GM12878 (cell line): ENCODE data around the gene IGLL5.

Source experiments
- CBX5 ChIP-seq: sonication (generic); IDR thresholded peaks from 2 replicates; pipeline ENCODE4 v1.6.1; 2016; ENCODE audit warnings: low read depth, moderate library complexity, mild to moderate bottlenecking, inconsistent platforms
- CHD4 ChIP-seq: fragments of 200-600 bp; sonication (generic); IDR thresholded peaks from 2 replicates; pipeline ENCODE4 v1.6.1; 2016; ENCODE audit warnings: mild to moderate bottlenecking
- JUNB ChIP-seq: IDR thresholded peaks from 2 replicates; pipeline ENCODE4 v1.6.1; 2016; ENCODE audit warnings: antibody characterized with exemption, mild to moderate bottlenecking
- SRF ChIP-seq, 2 experiments: IDR thresholded peaks; 2 replicates each; pipeline ENCODE4 v1.6.1; 2011; ENCODE audit warnings: low read depth in 2 of 2, low read length in 2 of 2, mild to moderate bottlenecking in 1 of 2, moderate library complexity in 1 of 2
- YY1 ChIP-seq: IDR thresholded peaks from 2 replicates; pipeline ENCODE4 v1.6.1; 2011; ENCODE audit warnings: low read depth, mild to moderate bottlenecking, low read length

- TF ChIP-seq CHD4 (no peak), SRF (IDR thresholded peaks at IDR 0.05; ENCODE audit: low read depth in 2 of 2, low read length in 2 of 2) (no peak), CBX5 (no peak), JUNB (no peak), YY1 (no peak)
These were observed 30.6 kb upstream of the IGLL5 start for GRCh38 chr22:22856885-22857606.
